Stimulated activated CD8-positive, alpha-beta memory T cell treated with anti-CD3 and anti-CD28 coated beads, Interleukin-7, amount 100 ng/mL, for 1 hour (primary cell): ENCODE data around the gene CD247.

Source experiments
- DNase-seq, 2 donors: peaks; one replicate each; pipeline ENCODE4 v3.0.0-alpha.2; 2020; ENCODE audit warnings: low read depth in 2 of 2

The CD247 gene

DNA sequence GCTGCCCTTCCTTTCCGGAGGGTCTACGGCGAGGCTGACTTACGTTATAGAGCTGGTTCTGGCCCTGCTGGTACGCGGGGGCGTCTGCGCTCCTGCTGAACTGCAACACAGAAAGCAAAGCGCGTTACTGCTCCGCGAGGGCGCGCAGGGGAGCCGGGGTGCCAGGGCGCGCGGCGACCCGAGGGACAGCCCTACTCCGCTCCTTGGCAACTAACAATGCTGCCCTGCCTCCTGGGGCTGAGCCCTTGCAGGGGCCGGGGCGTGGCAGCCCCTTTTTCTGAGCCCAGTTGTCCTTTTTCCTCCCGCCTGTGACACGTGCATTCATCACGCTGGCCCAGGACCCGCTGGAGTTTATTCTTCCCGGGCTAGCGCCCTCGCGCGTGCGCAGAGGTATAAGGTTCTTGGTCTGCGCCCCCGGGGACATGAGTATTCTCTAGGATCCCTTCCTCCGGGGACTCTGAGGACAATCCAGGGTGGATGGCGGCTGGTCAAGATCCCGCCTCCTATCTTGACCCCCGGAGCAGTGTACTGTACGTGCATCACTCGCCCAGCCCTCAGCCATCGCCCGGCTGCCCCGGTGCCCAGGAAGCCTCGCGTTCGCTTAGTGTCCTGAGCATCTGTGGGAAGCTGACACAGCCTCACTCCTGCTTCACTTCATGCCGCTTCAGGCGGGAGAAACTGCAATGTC, 78.9 kb downstream of the CD247 start:
- no peak for DNase-seq

DNA sequence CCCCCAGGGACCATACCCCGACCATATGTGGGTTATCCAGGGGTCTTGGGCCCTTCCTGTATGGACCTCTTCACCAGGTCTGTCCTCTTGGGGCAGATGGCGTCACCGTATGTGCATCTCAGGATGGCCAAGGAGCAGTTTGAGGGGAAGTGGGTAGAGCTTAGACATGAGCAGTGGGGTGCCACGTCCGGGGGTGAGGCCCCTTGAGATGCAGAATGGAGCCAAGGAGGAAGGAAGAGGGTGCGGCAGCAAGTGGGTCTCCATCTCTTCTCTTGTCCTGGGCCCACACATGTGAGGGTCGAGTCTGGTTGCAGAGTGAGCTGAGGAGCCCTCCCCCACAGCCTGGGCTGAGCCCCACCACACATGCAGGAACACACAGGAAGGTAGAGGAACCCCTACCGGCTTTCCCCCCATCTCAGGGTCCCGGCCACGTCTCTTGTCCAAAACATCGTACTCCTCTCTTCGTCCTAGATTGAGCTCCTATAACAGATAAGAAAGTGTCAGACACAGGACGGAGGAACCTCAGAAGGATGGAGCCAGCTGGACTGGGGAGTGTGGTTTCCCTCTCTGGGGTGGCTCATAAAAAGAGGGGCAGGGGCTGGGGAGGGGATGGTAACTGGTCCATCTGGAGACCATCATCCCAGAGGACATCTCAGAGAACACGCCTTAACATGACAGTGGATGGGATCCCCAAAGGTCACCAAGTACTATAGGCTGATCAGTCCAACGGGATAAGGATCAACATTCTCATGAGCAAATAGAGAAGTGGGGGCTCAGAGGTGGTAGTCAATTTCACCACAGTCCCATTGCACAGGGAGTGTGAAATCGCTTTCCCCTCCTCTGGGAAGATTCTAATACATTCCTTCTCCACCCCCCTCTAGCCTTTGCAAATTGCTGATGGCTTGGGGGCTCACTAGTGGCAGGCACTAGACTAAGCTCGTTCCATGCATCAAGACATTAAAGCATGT, 79.9 kb downstream of the CD247 start:
- DNase-seq = no peak

DNA sequence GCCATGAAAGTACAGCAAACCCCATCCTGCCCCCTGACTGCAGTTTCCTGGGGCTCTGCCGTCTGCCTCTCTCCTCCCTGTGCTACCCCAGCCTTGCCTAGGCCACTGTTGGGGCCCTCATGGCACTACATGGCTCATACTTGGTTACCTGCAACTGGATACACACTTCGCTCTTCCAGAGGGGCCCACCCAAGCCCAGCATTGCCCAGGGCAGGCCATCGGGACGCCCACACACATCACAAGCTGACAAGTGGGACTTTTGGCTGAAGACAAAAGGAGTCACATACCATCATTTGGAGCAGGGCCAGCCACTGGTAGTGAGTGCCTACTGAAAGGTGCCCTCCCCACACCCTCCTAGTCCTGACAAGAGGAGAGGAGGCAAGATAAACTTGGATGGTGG, 82.8 kb downstream of the CD247 start:
- DNase-seq = no peak

DNA sequence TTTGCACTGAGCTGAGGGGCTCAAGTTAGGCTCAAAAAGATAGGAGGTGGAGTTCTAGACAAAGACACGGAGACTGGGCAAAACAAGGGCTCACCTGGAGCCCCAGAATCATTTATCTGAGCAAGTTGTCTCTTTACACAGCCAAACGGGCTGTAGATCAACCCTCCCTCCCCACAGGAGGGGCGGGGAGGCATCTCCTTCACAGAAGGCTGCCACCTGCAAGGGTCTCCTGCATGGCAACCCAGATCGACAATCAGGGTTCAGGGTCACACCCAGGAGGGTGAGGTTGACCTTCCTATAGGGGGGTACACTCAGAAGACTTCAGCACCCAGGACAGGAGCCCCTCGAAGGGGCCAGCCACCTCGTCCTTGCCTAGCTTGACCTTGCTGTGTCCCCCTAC, 84.0 kb downstream of the CD247 start:
- no peak for DNase-seq

DNA sequence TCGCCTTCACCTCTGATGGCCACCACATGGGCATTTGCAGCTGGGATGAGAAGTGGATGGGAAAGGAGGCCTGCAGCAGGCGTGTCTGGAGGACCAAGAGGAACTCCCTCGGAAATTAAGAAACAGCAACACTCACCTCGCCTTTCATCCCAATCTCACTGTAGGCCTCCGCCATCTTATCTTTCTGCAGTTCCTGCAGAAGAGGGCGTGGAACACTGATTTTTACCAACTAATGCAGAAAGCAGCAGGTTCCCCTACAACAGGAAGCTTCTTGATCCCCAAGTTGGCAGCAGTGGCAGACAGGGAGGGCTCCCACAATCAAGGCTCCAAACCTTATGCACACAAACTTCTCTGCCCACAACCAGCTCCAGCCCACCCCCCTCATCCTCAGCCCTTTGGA, 84.4 kb downstream of the CD247 start:
- DNase-seq = no peak

DNA sequence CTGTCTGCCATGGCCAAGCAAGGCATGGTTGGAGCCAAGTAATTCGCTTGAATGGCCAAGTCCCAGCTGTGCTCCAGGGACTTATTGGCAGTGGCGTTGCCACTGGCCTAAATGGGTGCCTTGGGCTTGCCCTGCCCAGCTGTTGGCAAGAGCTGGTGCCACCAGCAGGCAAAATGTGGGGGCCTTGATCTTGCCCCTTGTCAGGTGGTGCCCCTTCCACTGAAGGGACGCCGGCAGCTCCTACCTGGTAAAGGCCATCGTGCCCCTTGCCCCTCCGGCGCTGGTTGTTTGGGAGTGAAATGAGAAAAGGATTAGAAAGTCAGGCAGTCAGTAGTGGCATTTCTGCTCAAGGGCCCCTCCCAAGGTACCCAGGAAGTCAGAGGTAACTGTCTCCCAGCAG, 85.5 kb downstream of the CD247 start:
- no peak for DNase-seq

DNA sequence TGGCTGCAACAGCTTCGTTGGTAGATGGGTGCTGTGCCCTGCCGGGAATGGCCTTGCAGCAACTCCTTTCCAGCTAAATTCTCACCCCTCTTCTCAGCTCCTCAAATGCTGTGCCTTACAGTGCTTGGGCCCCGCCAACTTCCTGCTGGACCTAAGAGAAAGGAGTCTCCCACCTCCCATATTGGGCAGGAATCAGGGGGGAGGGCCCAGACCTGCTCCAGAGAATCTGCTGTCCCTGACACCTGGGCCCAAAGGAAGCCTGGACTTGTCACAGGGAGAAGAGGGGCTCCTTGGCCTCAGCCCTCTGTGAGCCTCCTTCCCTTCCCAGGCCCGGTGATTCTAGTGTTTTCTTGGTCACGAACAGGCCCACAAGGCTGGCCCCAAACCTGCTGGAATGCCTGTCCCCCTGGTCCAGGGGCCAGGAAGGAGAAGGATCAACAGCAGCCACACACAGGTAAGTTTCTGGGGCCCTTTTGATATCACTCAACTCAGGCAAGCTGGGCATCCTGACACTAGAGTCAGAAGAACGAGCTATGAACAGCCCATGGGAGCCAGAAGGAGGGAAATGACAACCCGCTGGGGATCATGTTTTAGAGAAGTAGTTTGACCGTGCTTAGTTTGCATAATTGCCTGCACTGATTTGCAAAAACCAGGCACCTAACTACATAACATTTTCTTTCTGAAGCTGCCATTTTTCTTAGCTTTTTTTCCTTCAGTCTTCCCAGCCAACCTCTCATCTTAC, 86.2 kb downstream of the CD247 start:
- DNase-seq = no peak

DNA sequence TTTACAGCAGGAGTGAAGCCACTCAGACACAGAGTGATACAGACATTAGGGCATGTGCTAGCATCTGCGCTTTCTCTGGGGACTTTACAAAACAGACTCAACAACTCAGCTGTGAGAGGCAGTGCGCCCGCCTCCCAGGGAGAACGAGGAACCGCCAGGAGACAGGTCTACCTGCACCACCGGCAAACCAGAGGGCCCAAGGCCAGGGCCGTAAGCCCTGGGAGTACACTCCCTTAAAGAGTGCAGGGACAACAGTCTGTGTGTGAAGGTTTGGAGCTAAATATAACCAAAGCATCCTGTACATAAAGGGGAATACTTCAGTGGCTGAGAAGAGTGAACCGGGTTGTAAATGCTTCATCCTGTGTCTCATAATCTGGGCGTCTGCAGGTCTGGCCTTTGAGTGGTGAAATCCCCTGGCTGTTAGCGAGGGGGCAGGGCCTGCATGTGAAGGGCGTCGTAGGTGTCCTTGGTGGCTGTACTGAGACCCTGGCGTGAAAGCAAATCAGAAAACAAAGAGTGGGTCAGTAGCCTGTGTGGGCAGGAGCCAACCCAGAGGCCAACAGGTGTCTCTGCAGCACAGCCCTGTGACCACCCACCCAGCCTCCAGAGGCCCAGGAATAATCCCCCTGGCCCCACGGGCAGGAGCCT, 86.9 kb downstream of the CD247 start:
- no peak for DNase-seq

DNA sequence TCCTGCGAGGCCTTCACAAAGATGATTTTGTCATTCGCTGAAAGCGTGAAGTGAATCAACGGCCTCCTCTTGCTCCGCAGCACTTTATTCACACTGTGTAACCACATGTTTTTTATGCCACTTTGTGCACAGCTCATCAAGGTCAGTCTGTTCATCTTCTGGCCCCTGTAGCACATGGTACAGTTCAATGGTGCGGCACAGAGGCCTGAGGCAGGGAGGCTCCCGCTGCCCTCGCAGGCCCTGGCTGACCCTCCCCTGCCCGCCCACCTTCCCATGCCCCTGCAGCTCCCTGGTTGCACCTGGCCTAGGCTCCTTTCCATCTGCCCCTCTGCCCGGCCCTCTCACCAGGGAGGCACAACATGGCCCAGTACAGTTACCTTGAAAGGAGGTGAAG, 87.5 kb downstream of the CD247 start:
- DNase-seq = no peak

DNA sequence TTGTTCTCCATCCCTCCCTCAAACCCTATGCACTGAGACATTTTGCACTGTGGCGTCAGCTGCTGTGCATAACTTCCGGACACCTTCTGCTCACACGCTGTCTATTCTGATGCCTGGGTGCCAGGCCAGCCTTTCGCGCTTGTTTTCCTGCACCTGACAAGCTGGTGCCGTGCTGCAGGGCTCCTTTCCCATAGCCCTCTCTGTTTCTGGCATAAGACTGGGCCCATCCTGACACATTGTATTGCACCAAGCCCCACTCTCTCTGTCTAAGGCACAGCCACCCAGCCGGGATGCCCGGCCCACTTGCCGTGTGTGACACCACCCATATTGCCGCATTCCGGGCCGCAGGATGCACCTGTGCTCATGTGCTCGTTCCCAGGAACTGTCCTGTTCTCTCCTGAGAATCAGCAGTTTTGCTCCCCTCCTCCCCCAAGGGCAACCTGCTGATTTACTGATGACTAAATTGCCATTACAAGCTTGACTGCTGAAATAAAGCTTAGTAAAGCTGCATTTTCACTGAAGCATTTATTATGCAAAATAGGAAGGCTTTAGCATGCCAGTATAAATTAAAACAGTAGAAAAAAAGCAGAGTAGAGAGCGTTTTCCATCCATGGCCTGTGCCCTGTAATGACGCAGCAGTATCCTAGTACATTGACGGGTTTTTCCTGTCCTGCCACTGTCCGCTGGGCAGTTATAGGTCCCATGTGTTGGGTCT, 88.0 kb downstream of the CD247 start:
- no peak for DNase-seq

DNA sequence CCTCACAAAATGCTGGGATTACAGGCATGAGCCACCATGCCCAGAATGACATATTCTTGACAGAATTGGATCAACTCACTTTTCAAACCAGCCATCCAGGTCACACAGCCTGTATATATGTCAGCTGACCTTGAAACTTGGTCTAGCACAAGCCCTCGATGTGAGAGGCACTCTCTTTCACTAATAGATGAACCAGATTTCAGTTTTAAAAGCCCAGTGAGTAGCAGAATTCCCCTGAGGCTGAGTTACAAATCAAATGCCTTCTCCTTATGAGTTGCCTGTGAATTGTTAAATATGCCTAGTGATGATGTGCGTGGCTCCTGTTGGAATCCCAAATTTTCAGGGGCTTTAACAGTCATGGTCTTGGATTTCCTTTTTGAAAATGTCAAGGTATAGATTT, 88.7 kb downstream of the CD247 start:
- no peak for DNase-seq

DNA sequence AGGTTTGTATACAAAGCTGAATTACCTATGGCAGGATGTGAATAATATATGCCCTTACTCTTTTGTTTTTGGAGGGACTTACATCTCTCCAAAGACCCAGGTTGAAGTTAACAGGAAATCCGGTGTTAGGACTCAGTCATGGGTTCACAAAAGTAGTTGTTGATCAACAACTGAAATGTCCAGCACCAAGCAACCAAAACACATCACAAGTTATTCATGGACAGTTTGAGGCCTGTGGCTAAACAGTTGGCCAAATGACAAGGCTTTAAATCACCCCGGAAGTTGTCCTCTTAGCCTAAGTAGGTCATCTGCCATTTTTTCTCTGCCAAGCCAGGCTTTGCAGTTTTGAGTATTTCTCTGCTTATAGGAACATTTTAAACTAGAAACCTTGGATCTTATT, 89.9 kb downstream of the CD247 start:
- no peak for DNase-seq

DNA sequence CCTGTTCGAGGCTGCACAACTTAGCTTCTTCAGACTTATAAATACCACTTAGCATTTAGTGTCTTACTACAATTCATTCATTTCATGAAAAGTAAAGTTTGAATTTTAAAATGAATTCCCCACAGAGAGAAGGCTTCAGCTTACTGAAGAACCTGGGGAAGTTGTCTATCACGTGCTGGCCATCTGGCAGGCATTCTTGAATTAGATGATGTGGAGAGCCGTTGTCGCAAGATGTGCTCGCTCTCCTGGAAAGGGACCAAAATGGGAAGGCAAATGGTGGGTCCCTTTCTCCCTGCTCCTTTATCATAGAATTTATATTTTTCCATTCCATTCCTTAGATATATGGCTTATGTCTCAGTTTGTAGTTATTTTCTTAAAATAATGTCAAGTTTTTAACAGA, 90.5 kb downstream of the CD247 start:
- DNase-seq = no peak

DNA sequence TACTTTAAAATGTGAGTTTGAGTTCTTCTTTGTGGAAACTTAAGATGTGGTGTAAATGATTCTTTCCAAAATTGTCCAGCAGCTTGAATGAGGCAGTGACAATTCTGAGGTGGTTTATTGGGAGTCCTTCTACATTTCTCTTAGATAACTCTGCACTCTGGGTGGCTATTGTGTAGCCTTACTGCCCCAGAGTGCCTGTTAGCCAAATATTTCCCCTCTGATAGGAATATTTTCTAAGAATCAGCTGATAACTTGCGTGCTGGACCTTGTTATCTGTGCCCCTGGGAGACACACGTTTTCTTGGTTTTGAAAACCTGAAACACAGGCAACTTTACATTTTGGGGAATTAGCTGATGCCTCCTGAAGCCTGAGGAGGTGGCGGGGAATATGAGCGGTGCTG, 91.6 kb downstream of the CD247 start:
- no peak for DNase-seq

DNA sequence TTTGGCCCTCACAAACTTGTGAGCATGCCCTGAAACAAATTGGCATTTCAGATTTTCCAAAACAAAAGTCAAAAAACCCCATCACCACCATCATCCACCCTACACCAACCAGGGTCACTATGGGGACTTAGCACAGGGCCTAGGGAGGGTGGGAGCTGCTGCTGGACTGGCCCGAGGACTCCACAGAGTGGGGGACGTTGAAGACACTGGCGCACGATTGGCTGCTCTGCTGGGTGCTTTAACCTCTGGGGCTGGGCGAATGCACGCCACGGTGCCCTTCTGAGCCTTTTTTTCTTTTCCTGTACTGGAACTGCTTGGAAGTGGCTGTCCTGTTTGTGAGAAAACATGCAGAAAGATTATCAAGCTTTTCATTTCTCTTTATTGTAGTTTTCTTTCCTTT, 92.8 kb downstream of the CD247 start:
- DNase-seq = no peak

DNA sequence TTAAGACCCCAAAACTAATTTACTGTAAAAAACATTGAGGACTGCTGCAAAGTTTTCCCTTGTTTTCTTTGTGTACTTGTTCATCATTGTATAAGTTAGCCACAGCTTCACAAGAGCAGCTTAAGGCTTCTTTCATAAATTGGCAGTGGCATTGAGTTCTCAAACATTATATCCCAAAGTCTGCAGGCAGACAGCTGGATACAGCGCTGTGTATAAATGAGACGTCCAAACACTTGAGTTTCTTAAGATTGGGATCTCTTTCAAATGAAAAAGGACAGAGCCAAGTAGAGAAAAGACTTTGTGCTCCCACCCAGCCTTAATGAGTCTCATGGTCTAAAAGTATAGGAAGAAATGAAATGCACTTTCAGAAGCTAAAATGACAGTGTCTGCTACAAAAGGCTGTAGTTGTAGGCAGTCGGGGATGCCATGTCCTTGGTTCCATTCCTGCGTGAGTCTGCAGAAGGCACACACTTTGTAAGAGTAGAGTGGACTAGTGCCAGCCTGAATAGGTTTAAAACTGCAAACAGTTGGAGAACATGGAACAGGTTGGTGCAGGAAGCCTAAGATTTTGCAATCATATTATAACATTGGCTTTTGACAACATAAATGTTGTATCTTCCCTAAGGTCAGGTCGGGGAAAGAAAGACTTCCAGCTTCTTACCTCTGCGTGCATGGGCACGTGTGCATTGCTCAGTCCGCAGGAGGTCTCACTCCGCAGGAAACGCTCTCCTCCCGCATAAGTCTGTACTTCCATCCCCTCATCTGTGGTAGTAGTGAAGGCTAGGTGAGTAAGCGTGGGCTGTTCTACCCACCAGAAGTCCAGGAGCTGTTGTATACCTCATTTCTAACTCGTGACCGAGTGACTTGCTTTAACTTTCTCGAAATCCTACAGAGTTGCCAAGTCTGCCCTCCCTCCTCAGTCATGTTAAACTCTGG, 94.4 kb downstream of the CD247 start:
- DNase-seq = no peak

DNA sequence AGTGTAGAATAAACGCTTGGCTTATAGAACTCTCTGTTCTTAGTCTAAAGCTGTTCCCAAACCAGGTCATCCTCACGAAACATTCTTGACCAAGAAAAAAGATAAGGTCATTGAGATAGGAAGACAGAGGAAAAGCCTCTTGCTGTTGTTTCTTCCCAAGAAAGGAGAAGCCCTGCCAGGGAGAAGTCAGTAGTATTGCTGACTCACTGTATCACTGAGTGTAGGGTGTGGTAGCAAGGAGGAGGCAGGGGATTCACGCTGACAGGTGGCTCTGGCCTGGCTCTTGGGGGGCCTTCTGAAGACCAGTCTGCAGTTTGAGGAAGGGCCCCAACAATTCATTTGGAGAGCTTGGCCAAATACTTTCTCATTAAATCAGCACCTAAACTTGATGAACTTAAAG, 97.8 kb downstream of the CD247 start:
- DNase-seq = no peak

DNA sequence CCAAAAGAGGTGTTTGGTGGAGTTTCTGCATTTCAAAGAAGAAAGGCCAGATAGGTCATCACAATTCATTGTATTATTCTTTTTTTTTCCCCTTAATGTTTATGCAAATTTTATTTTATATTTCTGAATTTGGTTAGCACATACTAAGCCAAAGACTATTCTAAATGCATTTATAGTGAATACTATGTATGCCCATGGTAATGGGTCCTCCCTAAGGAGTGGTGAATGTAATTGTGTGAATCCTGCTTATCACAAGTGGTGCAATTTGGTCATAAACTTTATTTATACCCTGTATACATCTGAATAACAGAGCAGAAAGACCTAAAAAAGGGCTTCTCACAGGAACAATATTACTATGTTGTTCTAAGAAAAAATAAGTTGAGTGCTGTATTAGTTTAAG, 99.1 kb downstream of the CD247 start:
- DNase-seq = no peak

DNA sequence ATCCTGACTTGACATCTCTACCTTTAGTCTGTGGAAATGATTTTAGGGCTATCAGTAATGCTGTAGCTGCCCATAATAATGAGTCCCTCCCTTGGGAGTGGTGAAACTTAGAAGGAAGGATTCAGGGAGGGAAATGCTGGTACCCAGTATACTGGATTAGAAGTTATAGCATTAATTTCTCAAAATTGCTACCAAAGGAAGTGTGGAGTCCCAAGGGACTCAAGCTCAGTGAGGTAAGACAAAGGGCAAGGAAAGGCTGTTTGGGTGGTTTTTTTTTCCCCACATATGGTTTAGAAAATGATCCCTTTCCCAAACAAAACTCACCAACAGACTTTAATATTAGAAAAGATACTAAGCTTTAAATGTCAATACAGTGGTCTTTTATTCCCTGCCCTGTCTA, 99.9 kb downstream of the CD247 start:
- DNase-seq = no peak

DNA sequence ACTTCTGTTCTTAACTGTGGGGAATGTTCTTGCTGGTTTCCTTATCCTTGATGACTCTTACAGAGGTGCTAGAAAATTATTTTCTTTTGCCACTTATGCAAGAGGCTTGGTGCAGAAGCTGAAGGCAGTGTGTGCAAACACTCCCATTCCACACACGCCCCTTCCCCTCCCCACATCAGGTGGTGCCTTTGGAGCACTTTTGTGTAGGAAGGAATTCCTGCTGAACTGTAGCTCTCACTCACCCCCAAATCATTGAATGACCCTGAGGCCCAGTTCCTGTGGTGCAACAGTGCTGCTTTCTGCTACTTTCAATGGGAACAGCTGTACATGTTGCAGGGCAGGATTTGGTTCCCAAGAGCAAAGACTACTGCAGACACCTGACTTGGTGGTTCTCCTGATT, 101.8 kb downstream of the CD247 start:
- no peak for DNase-seq
